Neural crest cell (in vitro differentiated cells): ENCODE data around the gene LAGE3. TPM values are rescaled to one million over a fixed set of nuclear protein-coding genes. Genes with fewer than 3 reads are reported as not detected.

ENCODE experiments used
- DNase-seq: peaks from one replicate; pipeline ENCODE4 v3.0.0; 2021; ENCODE audit warnings: low read depth, mixed read lengths, low spot score
- H3K27ac Mint-ChIP-seq: one replicate; pipeline ENCODE4 v1.8.0; 2021; ENCODE audit warnings: mild to moderate bottlenecking, mixed read lengths; ENCODE audit not compliant: unreplicated experiment
- H3K27me3 Mint-ChIP-seq: 2 replicates; pipeline ENCODE4 v1.8.0; 2021; ENCODE audit warnings: low read depth, mild to moderate bottlenecking, mixed read lengths
- H3K36me3 Mint-ChIP-seq: 2 replicates; pipeline ENCODE4 v1.8.0; 2021; ENCODE audit warnings: low read depth, mild to moderate bottlenecking, mixed read lengths
- H3K4me1 Mint-ChIP-seq: 2 replicates; pipeline ENCODE4 v1.8.0; 2021; ENCODE audit warnings: mixed read lengths
- H3K4me3 Mint-ChIP-seq: one replicate; pipeline ENCODE4 v1.8.0; 2021; ENCODE audit warnings: mild to moderate bottlenecking, mixed read lengths
- H3K9me3 Mint-ChIP-seq: 2 replicates; pipeline ENCODE4 v1.8.0; 2021; ENCODE audit warnings: mixed read lengths
- CTCF ChIP-seq: fragments of 200-600 bp; sonication (generic); conservative IDR thresholded peaks from 2 replicates; pipeline ENCODE4 v1.5.0; 2021; ENCODE audit warnings: antibody characterized with exemption, mild to moderate bottlenecking
- total RNA-seq: library from RNA; stranded (reverse); gene quantifications from 2 replicates; pipeline ENCODE4 v1.2.1, GENCODE V29; 2021

Gene LAGE3
- total RNA-seq, 1 donor from 2014 or later = 22.6 TPM

- TF ChIP-seq CTCF = no peak
- Mint-ChIP-seq H3K9me3 (no peaks in the 10 kb centered on the region), H3K27ac (peak within 1 kb of the TSS; percentile 97), H3K36me3 (peaks cover 9% of the 10 kb centered on the region), H3K4me1 (peaks cover 5% of the 10 kb centered on the region), H3K4me3 (peak within 1 kb of the TSS; percentile 91), H3K27me3 (no peaks in the 10 kb centered on the region)
- DNase-seq = peak; percentile 56
Observed at GRCh38 chrX:154458116-154458953, 20.7 kb downstream of the LAGE3 start, which contains the start of gene PLXNA3. Gene PLXNA3, plus strand, starts transcription at chrX:154458281. Its CDS starts 1,903 bp downstream, at chrX:154460184.

- no peak for TF ChIP-seq CTCF
- Mint-ChIP-seq H3K4me1 (peaks cover 5% of the 10 kb centered on the region), H3K9me3 (no peaks in the 10 kb centered on the region), H3K27me3 (no peaks in the 10 kb centered on the region), H3K36me3 (peaks cover 9% of the 10 kb centered on the region), H3K27ac (peak overlapping the region; percentile 97), H3K4me3 (peak overlapping the region; percentile 91)
- no peak for DNase-seq
Observed at GRCh38 chrX:154457491-154458115, 21.5 kb downstream of the LAGE3 start.

- peak overlapping the region; percentile 58 for H3K4me3 Mint-ChIP-seq
- DNase-seq = no peak
- no peaks in the 10 kb centered on the region for H3K27me3 Mint-ChIP-seq
- no peak overlapping the region for H3K27ac Mint-ChIP-seq
- H3K9me3 Mint-ChIP-seq = no peaks in the 10 kb centered on the region
- peaks cover 5% of the 10 kb centered on the region for H3K4me1 Mint-ChIP-seq
- TF ChIP-seq CTCF = no peak
- H3K36me3 Mint-ChIP-seq = peaks cover 9% of the 10 kb centered on the region
Observed at GRCh38 chrX:154452823-154453222, 26.3 kb downstream of the LAGE3 start.

GRCh38 chrX:154450312-154450711 is 28.8 kb downstream of the LAGE3 start:
- DNase-seq = no peak
- no peaks in the 10 kb centered on the region for H3K27me3 Mint-ChIP-seq
- H3K9me3 Mint-ChIP-seq = no peaks in the 10 kb centered on the region
- no peaks in the 10 kb centered on the region for H3K4me1 Mint-ChIP-seq
- H3K36me3 Mint-ChIP-seq = peaks cover 6% of the 10 kb centered on the region
- no peak for TF ChIP-seq CTCF
- no peak overlapping the region for H3K4me3 Mint-ChIP-seq
- H3K27ac Mint-ChIP-seq = no peak overlapping the region

- Mint-ChIP-seq H3K4me3 (no peak overlapping the region), H3K27me3 (no peaks in the 10 kb centered on the region), H3K27ac (no peak overlapping the region), H3K36me3 (peaks cover 4% of the 10 kb centered on the region), H3K9me3 (no peaks in the 10 kb centered on the region), H3K4me1 (no peaks in the 10 kb centered on the region)
- DNase-seq = no peak
- no peak for TF ChIP-seq CTCF
Observed at GRCh38 chrX:154449618-154450017, 29.5 kb downstream of the LAGE3 start.
